ENCODE results near the gene SLC31A1. TPM values are rescaled to one million over a fixed set of nuclear protein-coding genes. Genes with fewer than 3 reads are reported as not detected.

The SLC31A1 gene
- total and polyA plus RNA-seq, 2 of the 13 experiments (the other 11 are each of a cell fraction or from before 2014, with no cell fraction given): 62.9 to 70.0 TPM

- TF ChIP-seq ZNF263 (CRISPR knock-in tag; IDR thresholded peaks at IDR 0.05): 0 out of 2 replicates have a peak, but pooled peaks have one; percentile 10
- TF ChIP-seq ZNF776 (CRISPR knock-in tag; IDR thresholded peaks at IDR 0.05): peak; percentile 51; the same call in 1 of the 2 replicates
- TF ChIP-seq AHDC1 (CRISPR knock-in tag; IDR thresholded peaks at IDR 0.05; ENCODE audit: borderline replicate concordance): peak; percentile 7; the same call in 1 of the 2 replicates
- 0 out of 2 replicates have a peak, but pooled peaks have one; percentile 26 for TF ChIP-seq ZNF253 (CRISPR knock-in tag; IDR thresholded peaks at IDR 0.05; ENCODE audit: borderline replicate concordance)
- TF ChIP-seq ZSCAN31 (CRISPR knock-in tag; IDR thresholded peaks at IDR 0.05; ENCODE audit: low read depth): no peak
- TF ChIP-seq, protein P1, sequence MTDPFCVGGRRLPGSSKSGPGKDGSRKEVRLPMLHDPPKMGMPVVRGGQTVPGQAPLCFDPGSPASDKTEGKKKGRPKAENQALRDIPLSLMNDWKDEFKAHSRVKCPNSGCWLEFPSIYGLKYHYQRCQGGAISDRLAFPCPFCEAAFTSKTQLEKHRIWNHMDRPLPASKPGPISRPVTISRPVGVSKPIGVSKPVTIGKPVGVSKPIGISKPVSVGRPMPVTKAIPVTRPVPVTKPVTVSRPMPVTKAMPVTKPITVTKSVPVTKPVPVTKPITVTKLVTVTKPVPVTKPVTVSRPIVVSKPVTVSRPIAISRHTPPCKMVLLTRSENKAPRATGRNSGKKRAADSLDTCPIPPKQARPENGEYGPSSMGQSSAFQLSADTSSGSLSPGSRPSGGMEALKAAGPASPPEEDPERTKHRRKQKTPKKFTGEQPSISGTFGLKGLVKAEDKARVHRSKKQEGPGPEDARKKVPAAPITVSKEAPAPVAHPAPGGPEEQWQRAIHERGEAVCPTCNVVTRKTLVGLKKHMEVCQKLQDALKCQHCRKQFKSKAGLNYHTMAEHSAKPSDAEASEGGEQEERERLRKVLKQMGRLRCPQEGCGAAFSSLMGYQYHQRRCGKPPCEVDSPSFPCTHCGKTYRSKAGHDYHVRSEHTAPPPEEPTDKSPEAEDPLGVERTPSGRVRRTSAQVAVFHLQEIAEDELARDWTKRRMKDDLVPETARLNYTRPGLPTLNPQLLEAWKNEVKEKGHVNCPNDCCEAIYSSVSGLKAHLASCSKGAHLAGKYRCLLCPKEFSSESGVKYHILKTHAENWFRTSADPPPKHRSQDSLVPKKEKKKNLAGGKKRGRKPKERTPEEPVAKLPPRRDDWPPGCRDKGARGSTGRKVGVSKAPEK (CRISPR knock-in tag; IDR thresholded peaks at IDR 0.05; ENCODE audit: borderline replicate concordance): 0 out of 2 replicates have a peak, but pooled peaks have one; percentile 20
- no peak for TF ChIP-seq CENPX (CRISPR knock-in tag; IDR thresholded peaks at IDR 0.05)
- no peak for TF ChIP-seq MAFG (CRISPR knock-in tag; IDR thresholded peaks at IDR 0.05)
- TF ChIP-seq GFI1 (CRISPR knock-in tag; IDR thresholded peaks at IDR 0.05; ENCODE audit: borderline replicate concordance): peak; percentile 49; the same call in 1 of the 2 replicates
- 0 out of 2 replicates have a peak, but pooled peaks have one; percentile 2 for TF ChIP-seq BHLHE40 (IDR thresholded peaks at IDR 0.05; ENCODE audit: low read length)
- peak; percentile 11; the same call in 1 of the 2 replicates for TF ChIP-seq THRA (CRISPR knock-in tag; IDR thresholded peaks at IDR 0.05; ENCODE audit: borderline replicate concordance)
- TF ChIP-seq ZNF451 (CRISPR knock-in tag; IDR thresholded peaks at IDR 0.05): 0 out of 2 replicates have a peak, but pooled peaks have one; percentile 51
- TF ChIP-seq PHF21A (CRISPR knock-in tag; IDR thresholded peaks at IDR 0.05): 0 out of 2 replicates have a peak, but pooled peaks have one; percentile 19
- no peak; the same call in 1 of the 2 replicates for TF ChIP-seq ZNF747 (CRISPR knock-in tag; IDR thresholded peaks at IDR 0.05; ENCODE audit: borderline replicate concordance)
- no peak for TF ChIP-seq MBD4 (IDR thresholded peaks at IDR 0.05; ENCODE audit: borderline replicate concordance, low read length)
- no peak for TF ChIP-seq TBX3 (IDR thresholded peaks at IDR 0.05; ENCODE audit: borderline replicate concordance)
- 0 out of 2 replicates have a peak, but pooled peaks have one; percentile 18 for TF ChIP-seq HOMEZ (CRISPR knock-in tag; IDR thresholded peaks at IDR 0.05; ENCODE audit: low read depth)
Measured at GRCh38 chr9:113302792-113303418, 81.6 kb downstream of the SLC31A1 start, which contains the start of gene RNF183 (continued).

All from HepG2 (cell line).